HEK293T (cell line): ENCODE data around the gene APP.

Source experiments
- NFRKB ChIP-seq: fragments of 450-650 bp; IDR thresholded peaks from 2 replicates; pipeline ENCODE4 v1.6.1; 2016; ENCODE audit warnings: mild to moderate bottlenecking, moderate library complexity
- TARDBP ChIP-seq: fragments of 450-650 bp; IDR thresholded peaks from 2 replicates; pipeline ENCODE4 v1.6.1; 2016

DNA sequence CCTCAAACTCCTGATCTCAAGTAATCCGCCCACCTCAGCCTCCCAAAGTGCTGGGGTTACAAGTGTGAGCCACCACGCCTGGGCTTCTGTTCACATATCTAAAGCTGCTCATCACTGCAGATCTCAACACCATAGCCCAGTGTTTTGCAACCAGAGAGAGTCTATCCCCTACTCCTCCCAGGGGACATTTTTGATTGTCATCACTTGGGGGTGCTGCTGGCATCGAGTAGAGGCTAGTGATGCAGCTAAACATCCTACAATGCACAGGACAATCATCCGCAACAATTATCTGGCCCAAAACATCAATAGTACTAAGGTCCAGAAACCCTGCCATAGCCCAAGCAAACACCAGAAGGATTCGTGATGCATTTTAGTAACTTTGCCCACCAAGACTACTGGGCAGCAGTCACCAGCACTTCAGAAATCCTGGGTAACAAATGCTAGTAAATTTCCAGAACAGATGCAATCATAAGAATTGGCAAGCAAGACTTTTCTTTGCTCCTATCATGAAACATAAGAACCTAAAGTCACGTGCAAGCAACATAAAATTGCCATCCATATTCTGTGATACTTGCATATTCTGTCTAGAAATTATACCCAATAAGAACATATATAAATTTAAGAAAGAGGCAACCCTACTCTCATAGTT is 159.2 kb downstream of the APP start:
- TF ChIP-seq TARDBP: no peak
- no peak for TF ChIP-seq NFRKB
